Cardiac muscle cell (in vitro differentiated cells and primary cell): Measurements from ENCODE around the gene CHRD. TPM values are rescaled to one million over a fixed set of nuclear protein-coding genes. Genes with fewer than 3 reads are reported as not detected.
A peak's percentile ranks its signal among the peaks of the same experiment; 100 is the strongest.

Experiments used
- DNase-seq, 2 donors: peaks; one replicate each; pipeline versions ENCODE4 v3.0.0 to v3.0.0-alpha.2; 2010 to 2017; ENCODE audit warnings: low read depth in 1 of 2, low spot score in 1 of 2
- H3K27ac ChIP-seq: fragments of 200-600 bp; sonication (generic); 2 replicates; pipeline ENCODE4 v1.5.1; 2016
- H3K27me3 ChIP-seq: fragments of 200-600 bp; sonication (generic); 2 replicates; pipeline ENCODE4 v1.6.0; 2016; ENCODE audit warnings: control low read depth
- H3K36me3 ChIP-seq: fragments of 200-600 bp; sonication (generic); 2 replicates; pipeline ENCODE4 v1.5.1; 2016; ENCODE audit warnings: control low read depth
- H3K4me1 ChIP-seq: fragments of 200-600 bp; sonication (generic); 2 replicates; pipeline ENCODE4 v1.8.1; 2017; ENCODE audit warnings: low read depth, mild to moderate bottlenecking, mixed run types
- H3K4me3 ChIP-seq: fragments of 200-600 bp; sonication (generic); 2 replicates; pipeline ENCODE4 v1.5.1; 2016; ENCODE audit warnings: mild to moderate bottlenecking
- H3K9me3 ChIP-seq: fragments of 200-600 bp; sonication (generic); 2 replicates; pipeline ENCODE4 v1.5.1; 2017; ENCODE audit warnings: low read depth, mild to moderate bottlenecking, control low read depth
- polyA plus RNA-seq: library from polyadenylated mRNA; unstranded; fragments of >200 nt; fragmentation: Nextera tagmentation; extraction: Ambion mirVana; gene quantifications from 2 replicates; pipeline ENCODE4 v1.2.1, GENCODE V29; 2016
- total RNA-seq: library from RNA; depleted of rRNA; stranded (reverse); fragments of >200 nt; gene quantifications from 2 replicates; pipeline ENCODE4 v1.2.3, GENCODE V29; 2016
- TF ChIP-seq, protein P1 (sequence below): IDR thresholded peaks from 2 replicates; pipeline ENCODE4 v1.5.1; 2012; ENCODE audit warnings: low read depth, mild to moderate bottlenecking, low read length

CHRD gene
- total and polyA plus RNA-seq, 2 experiments from 2014 or later = 10.8 to 33.0 TPM

DNA sequence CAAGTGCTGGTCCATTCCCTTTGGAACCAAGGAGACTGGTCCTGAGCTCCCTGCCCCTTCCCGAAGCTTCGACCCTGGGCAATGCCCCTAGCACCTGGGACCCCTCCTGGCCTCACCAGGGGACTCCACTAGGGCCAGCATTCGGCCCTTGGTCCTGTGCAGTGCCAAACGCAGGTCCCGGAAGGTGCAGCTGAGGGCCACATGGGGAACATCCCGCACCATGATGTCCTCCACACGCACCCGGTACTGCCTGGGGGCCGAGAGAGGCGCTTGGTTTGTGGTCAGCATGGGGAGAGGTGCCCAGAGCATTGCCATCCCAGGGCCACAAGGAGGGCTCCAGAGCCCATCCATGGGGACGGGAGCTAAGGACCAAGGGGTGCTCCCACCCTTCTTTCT is 26.3 kb upstream of the CHRD start:
- H3K4me3 ChIP-seq = no peak overlapping the region
- H3K27me3 ChIP-seq = no peaks in the 10 kb centered on the region
- no peaks in the 10 kb centered on the region for H3K4me1 ChIP-seq
- H3K27ac ChIP-seq = no peak overlapping the region
- peaks cover 10% of the 10 kb centered on the region for H3K36me3 ChIP-seq
- TF ChIP-seq, protein P1, sequence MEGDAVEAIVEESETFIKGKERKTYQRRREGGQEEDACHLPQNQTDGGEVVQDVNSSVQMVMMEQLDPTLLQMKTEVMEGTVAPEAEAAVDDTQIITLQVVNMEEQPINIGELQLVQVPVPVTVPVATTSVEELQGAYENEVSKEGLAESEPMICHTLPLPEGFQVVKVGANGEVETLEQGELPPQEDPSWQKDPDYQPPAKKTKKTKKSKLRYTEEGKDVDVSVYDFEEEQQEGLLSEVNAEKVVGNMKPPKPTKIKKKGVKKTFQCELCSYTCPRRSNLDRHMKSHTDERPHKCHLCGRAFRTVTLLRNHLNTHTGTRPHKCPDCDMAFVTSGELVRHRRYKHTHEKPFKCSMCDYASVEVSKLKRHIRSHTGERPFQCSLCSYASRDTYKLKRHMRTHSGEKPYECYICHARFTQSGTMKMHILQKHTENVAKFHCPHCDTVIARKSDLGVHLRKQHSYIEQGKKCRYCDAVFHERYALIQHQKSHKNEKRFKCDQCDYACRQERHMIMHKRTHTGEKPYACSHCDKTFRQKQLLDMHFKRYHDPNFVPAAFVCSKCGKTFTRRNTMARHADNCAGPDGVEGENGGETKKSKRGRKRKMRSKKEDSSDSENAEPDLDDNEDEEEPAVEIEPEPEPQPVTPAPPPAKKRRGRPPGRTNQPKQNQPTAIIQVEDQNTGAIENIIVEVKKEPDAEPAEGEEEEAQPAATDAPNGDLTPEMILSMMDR = no peak
- DNase-seq = no peak
- H3K9me3 ChIP-seq = no peaks in the 10 kb centered on the region

DNA sequence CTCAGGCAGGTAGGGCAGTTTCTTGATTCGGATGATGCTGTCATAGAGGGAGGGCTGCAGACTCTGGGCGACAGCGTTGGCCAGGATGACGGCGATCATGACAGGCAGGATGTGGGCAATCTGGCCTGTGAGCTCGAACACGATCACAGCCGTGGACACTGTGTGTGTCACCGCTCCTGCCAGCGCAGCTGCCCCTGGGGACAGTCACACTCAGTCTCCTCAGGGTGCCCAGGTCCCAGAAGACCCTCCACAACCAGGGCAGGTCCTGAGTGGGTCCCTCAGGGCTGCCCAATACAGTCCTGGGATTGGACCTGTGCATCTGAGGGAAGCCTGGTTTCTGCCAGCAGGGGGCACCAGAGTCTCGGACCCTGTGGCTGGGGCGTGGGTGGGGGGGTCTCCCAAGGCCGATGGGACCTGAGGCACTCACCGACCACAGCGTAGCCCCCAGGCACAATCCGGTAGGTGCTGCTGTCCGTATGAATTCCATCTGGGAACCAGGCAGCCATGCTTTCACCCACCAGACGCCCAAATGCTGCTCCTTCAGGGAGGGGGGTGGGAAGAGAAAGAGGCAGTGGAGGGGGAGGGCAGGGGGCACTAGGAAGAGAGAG is 25.6 kb upstream of the CHRD start:
- peak; percentile 50 to 61 for DNase-seq
- no peaks in the 10 kb centered on the region for H3K27me3 ChIP-seq
- H3K36me3 ChIP-seq = peaks cover 10% of the 10 kb centered on the region
- H3K9me3 ChIP-seq = no peaks in the 10 kb centered on the region
- no peak overlapping the region for H3K27ac ChIP-seq
- no peak overlapping the region for H3K4me3 ChIP-seq
- TF ChIP-seq, protein P1 = peak; percentile 76
- H3K4me1 ChIP-seq = no peaks in the 10 kb centered on the region

DNA sequence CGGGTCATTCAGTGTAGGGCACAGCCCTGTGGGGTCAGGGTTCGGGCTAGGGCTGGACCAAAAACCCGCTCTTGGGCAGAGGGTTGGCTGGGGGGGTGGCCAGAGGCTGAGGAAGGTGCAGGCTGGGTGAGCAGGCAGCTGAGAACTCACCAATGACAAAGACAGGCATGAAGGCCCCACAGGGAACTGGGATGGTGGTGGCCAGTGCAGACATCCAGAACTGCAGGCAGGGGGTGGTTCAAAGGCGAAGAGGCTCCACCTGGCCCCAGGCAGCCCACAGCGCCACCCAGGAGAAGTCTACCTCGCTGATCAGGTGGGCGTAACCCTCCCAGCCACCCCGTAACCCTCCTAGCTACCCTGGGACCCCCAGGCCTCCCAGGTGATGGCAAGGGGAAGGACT is 25.1 kb upstream of the CHRD start:
- H3K4me1 ChIP-seq = no peaks in the 10 kb centered on the region
- no peaks in the 10 kb centered on the region for H3K9me3 ChIP-seq
- TF ChIP-seq, protein P1 = no peak
- H3K36me3 ChIP-seq = peaks cover 10% of the 10 kb centered on the region
- no peak overlapping the region for H3K27ac ChIP-seq
- no peak overlapping the region for H3K4me3 ChIP-seq
- no peaks in the 10 kb centered on the region for H3K27me3 ChIP-seq
- no peak for DNase-seq

DNA sequence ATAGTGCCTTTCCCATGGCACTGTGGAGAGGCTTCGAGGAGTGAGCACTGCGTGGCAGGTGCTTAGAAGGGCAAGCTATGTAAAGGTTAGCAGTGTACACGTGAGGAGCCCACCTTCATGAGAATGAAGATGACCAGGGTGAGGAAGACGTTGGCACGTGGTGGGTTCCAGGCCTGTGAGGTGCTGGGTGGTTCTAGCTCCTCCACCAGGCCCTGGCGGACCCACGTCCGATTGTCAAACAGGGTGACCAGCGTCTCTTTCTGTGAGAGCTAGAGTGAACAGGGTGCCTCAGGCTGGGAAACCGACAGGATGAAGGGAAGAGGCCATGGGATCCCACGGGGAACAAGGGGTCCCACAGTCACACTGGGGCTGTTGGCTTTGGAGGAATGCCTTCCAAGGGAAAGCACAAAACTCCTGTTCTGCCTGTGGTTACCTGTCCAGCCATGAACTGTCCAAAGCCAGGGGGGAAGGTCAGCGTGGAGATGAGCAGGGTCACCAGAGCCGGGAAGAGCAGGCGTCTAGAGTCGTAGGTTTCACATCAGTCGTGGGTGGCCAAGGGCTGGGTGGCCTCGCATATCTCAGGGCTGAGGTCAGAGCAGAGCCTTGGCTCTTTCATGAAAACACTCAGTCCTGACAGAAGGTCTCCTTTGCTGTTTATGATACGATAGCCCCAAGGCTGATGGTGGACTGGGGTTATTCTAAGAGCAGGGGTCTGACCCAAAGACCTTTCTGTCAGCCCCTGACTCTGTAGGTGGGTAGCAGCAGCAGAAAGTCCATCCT is 24.4 kb upstream of the CHRD start:
- H3K27ac ChIP-seq = no peak overlapping the region
- TF ChIP-seq, protein P1 = no peak
- no peak for DNase-seq
- peaks cover 10% of the 10 kb centered on the region for H3K36me3 ChIP-seq
- no peak overlapping the region for H3K4me3 ChIP-seq
- H3K4me1 ChIP-seq = peaks cover 3% of the 10 kb centered on the region
- no peaks in the 10 kb centered on the region for H3K9me3 ChIP-seq
- H3K27me3 ChIP-seq = no peaks in the 10 kb centered on the region

DNA sequence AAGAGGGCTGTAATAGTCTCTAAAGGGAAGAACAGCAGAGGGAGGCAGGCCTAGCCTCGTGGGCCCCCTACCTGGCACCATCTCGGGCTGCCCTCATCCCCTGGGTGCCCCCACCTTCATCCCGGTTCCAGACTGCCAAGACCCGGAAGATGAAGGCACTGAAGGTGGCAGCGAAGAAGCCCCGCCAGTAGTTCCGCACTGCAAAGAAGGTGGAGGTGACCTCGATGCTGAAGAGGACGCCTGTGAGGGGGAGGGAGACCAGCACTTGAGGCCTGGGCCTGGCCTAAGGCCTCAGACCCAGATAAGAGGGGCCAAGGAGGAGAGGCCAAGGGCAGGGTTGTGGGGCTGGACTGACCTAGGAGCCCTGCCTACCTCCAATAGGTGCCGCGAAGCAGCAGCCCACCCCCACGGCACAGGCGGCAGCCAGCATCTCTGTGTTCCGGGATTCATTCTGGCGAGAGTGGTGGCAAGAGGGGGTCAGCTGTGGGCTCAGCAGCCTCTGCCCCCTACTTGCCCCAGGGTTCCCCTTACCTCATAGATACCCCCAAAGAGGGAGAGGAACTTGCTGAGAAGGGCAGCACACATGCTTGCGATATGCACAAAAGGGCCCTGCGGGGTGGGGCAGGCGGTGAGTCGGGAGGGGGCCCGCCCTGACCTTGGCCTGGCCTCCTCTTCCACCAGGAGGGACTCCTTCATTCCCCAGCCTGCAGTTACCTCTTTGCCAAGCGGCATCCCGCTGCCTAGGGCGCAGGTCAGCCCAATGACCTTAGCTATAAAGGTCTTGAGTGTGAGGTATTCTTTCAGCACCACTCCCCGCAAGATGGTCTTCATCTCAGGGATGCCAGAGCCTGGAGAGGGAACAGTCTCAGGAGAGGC is 22.4 kb upstream of the CHRD start:
- TF ChIP-seq, protein P1 = no peak
- no peaks in the 10 kb centered on the region for H3K27me3 ChIP-seq
- peaks cover 10% of the 10 kb centered on the region for H3K36me3 ChIP-seq
- DNase-seq = no peak
- no peak overlapping the region for H3K27ac ChIP-seq
- no peaks in the 10 kb centered on the region for H3K9me3 ChIP-seq
- H3K4me1 ChIP-seq = peaks cover 9% of the 10 kb centered on the region
- H3K4me3 ChIP-seq = no peak overlapping the region
